Measurements from ENCODE around the gene KCNIP4.

GRCh38 chr4:20922962-20923361, 1025.6 kb downstream of the KCNIP4 start:
- no peak for TF ChIP-seq CTCF (IDR thresholded peaks at IDR 0.05)
- TF ChIP-seq POLR2AphosphoS5 (IDR thresholded peaks at IDR 0.05) = no peak
- no peak for TF ChIP-seq EP300 (IDR thresholded peaks at IDR 0.05; ENCODE audit: low read depth)

Data from transverse colon (tissue), 4 donors.